HG03520 (cell line): ENCODE data around the gene RBPJ.

Experiments used
- ATAC-seq: cut with Tn5 transposase; IDR thresholded peaks from one replicate; pipeline ENCODE4 v1.9.1; 2021; ENCODE audit warnings: mild to moderate bottlenecking, moderate library complexity; ENCODE audit not compliant: unreplicated experiment

Gene RBPJ

GRCh38 chr4:26454961-26455360 lies 134.1 kb downstream of the RBPJ start:
- no peak for ATAC-seq

DNA sequence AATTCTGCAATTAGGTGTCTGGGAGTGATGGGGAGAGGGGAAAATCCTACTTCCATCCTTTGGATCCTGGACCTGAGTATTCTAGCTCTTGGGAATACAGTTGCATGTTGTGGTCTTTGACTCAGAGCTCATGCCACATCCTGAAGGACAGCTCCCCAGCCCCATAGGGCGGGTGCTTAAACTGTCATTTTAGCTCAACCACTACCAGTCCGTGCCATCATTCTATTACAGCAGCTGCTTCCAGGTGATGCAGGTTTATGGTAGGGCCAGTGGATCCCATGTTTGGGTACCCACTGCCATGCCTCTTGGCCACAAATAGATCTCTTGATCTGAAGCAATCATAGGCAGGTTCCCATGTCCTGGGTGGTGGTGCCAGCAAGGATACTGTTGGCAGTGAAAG lies 134.8 kb downstream of the RBPJ start:
- ATAC-seq, result no peak

- no peak for ATAC-seq
These were observed 136.6 kb downstream of the RBPJ start for GRCh38 chr4:26457412-26457811.

- no peak for ATAC-seq
These were observed 137.3 kb downstream of the RBPJ start for GRCh38 chr4:26458157-26458561.

- ATAC-seq, result no peak
These were observed 138.4 kb downstream of the RBPJ start for GRCh38 chr4:26459054-26459755.

DNA sequence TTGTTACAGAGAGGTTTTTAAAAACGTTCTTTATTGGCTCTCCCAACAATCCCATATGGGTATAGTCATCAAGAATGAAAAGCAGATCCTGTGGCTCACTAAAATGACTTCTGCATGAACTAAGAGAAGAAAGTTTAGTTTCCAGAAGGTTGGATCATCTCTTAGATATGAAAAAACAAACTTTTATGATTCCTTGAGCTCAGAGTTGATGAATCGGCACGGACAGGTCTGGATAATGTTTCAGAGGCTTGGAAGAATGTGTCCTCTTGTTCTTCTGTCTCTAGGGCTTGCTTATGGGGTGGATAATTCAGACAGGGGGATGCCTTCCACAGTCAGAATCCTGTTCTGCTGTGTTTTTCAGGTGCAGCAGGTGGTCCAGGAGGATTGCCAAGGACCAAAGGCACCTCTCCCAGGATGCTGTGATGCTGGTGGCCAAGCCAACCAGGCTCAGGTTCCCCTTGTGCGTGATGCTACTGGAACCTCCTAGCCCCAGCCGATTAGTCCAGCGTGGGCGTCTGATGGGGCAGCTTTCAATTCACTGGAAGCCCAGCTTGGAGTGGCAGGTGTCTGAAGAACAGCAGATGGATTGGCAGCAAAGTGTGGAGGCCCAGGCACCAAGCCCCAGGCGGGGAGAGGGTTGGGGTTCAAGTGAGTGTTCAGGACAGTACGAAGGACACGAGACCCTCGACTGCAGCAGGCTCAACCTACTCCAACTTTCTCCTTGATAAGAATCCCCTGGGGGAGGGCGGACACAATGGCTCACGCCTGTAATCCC lies 139.1 kb downstream of the RBPJ start:
- ATAC-seq, result no peak

GRCh38 chr4:26462874-26463273 lies 142.1 kb downstream of the RBPJ start:
- no peak for ATAC-seq

- ATAC-seq, result no peak
These were observed 142.6 kb downstream of the RBPJ start for GRCh38 chr4:26463386-26463785.

- ATAC-seq, result no peak
These were observed 143.7 kb downstream of the RBPJ start for GRCh38 chr4:26464420-26465095.

- ATAC-seq, result no peak
These were observed 145.9 kb downstream of the RBPJ start for GRCh38 chr4:26466578-26467270.

DNA sequence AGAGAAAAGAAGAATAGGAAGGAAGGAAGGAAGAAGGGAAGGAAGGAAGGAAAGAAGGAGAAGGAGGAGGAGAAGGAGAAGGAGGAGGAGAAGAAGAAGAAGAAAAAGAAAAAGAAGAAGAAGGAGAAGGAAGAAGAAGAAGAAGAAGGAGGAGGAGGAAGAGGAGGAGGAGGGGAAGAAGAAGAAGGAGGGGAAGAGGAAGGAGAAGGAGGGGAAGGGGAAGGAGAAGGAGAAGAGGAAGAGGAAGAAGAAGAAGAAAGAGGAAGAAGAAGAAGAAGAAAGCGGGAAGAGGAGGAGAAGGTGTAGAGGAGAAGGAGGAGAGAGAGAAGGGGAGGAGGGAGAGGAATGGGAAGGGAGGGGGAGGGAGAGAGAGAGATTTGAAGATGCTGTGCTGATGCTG lies 146.9 kb downstream of the RBPJ start:
- no peak for ATAC-seq

GRCh38 chr4:26468283-26468949 lies 147.6 kb downstream of the RBPJ start:
- no peak for ATAC-seq

DNA sequence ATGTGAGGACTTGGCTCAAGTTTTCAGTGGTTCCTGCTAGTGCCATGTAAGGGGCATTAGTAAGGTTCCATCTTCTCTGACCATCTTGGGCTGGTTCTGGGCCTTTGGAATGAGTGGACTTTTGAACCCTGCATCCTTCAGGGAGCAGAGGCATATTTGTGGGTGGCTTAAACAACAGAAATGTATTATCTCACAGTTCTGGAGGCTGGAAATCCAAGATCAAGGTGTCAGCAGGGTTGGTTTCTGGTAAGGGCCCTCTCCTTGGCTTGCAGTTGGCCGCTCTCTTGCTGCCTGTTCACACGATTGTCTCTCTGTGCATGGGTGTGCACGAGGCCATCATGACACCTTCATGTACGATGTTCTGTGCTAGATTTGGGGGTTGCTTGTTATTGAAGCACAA lies 148.2 kb downstream of the RBPJ start:
- no peak for ATAC-seq

- ATAC-seq, result no peak
These were observed 151.1 kb downstream of the RBPJ start for GRCh38 chr4:26471890-26472289.

DNA sequence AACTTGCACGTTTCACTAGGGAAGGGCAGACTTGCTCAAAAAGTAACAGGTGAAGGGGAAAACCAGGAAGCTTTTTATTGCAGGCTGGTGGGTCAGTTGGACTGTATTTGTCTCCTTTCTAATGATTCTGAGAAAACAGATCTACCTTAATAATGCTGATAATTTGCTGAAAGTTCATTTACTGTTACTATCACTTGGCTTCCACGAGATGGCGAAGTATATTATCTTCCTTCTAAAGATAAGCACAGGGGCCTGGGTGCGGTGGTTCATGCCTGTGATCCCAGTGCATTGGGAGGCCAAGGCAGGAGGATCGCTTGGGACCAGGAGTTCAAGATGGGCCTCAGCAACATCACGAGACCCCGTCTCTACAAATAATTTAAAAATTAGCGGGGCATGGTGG lies 153.1 kb downstream of the RBPJ start:
- no peak for ATAC-seq

DNA sequence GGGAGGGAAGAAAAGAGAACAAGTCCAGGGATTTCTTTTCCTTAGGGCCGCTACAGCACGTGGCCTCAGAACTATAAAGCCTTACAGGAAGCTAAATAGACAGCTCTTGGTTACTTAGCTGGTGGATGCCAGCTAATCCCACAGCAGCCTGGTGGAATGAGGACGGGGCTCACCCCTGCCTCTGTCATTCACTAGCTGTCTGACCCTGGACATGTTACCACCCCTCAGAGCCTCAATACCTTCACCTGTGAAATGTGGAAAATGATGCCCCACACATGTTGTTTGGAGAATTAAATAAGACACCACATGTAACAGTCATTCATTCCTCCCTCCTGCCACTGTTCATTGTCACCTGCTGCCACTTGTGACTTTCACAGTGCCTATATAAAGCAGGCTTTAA lies 153.7 kb downstream of the RBPJ start:
- ATAC-seq, result no peak

DNA sequence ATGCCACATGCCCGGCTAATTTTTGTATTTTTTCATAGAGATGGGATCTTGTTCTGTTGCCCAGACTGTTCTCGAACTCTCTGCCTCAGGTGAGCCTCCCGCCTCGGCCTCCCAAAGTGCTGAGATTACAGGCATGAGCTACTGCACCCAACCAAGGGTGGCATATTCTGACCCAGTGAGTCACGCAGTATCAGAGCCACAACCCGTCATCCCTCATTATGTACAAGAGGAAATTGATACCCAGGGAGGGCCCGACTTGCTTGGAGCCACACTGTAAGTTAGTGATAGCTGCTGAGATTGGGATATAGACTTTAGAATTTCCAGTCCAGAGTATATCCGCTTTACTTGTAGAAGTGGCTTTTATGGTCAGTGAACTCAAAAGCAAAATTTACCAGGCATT lies 154.9 kb downstream of the RBPJ start:
- no peak for ATAC-seq

GRCh38 chr4:26476545-26476944 lies 155.7 kb downstream of the RBPJ start:
- no peak for ATAC-seq

DNA sequence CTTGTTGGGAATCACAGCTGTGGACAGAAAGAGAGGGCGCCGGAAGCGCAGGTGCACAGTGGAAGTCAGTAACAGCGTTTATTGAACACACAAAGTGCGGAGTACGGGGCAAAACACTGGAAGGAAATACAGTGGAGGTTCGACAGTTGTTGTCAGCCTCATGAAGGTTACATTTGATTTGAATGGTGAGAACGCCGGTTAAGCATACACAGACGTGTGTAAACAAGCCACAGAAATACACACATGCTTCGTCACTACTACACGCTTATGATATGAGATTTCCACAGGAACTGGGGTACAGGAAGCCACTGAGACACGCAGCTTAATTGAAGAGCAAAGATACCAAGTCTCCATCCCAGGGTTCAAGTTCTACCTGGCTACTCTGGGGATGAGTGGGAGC lies 157.5 kb downstream of the RBPJ start:
- no peak for ATAC-seq

DNA sequence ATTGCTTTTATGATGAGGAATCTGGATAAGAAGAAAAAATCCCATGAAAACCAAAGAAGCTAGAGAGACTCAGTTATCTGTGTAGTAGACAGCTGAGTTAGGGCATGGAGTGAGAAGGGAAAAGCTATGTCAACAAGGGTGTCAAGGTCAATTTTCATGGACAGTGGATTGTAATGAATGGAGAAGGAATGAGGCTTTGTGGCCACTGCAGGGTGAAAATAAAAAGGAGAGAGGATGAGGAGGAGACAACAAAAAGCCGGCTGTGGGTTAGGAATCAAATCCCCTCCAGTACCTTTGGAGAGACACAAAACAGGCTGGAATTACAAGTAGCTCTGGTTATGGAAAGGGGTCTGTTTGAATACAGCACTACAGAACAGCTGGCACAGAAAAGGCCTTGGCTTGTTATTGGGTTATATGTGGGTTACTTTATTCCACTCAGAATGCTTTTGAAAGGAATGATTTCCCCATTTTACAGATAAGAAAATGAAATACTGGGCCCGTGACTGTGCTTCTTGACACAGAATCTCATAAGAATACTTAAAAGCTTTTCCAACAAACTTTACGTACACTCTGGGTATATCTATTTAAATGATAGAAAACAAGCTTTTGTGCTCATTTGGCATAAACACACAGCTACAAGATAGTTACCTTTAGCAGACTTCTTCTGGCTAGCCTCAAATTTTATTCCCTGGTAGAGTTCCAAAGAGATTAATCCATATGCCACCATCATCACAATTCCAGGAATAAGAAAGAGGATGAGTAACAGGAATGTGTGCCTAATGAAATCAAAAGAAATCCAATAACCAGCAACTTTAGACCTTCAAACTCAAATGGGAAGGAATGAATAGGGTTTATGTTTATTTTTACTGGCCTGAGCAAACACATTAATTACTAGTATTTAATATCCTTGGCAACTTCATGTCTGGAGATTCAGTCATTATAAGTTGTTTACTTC lies 162.0 kb downstream of the RBPJ start:
- ATAC-seq, result no peak
